ENCODE data around the gene TMEM30B.

TMEM30B gene

GRCh38 chr14:61238611-61239245 lies 42.4 kb downstream of the TMEM30B start:
- TF ChIP-seq CTCF (conservative IDR thresholded peaks at IDR 0.05; ENCODE audit: low read length): no peak
- DNase-seq (ENCODE audit: low read depth): no peak
- no peak overlapping the region for H3K4me3 ChIP-seq (ENCODE audit: low read length)

- DNase-seq (ENCODE audit: low read depth): no peak
- no peak for TF ChIP-seq CTCF (conservative IDR thresholded peaks at IDR 0.05; ENCODE audit: low read length)
- no peak overlapping the region for H3K4me3 ChIP-seq (ENCODE audit: low read length)
Measured at GRCh38 chr14:61234215-61234916, 46.8 kb downstream of the TMEM30B start.

GRCh38 chr14:61233436-61233956 lies 47.6 kb downstream of the TMEM30B start:
- TF ChIP-seq CTCF (conservative IDR thresholded peaks at IDR 0.05; ENCODE audit: low read length): no peak
- no peak overlapping the region for H3K4me3 ChIP-seq (ENCODE audit: low read length)
- no peak for DNase-seq (ENCODE audit: low read depth)

DNA sequence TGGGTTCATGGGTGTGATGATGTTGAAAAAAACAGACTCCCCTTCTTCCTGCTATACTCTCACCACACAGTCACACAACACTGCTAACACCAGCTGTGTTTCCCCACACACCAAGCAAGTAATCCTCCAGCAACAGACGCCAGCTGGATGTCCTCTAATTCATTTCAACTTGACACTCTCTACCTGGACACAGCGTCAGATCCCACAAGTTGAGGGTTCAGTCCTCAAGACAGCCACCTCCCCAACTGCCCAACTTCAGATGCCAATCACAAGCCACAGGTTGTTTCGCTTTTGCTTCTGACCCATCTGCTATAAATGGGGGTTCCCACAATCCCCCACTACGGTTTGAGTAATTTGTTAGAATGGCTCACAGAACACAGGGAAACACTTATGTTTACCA lies 49.3 kb downstream of the TMEM30B start:
- H3K4me3 ChIP-seq (ENCODE audit: low read length): no peak overlapping the region
- TF ChIP-seq CTCF (conservative IDR thresholded peaks at IDR 0.05; ENCODE audit: low read length): no peak
- DNase-seq (ENCODE audit: low read depth): no peak

- no peak for TF ChIP-seq CTCF (conservative IDR thresholded peaks at IDR 0.05; ENCODE audit: low read length)
- H3K4me3 ChIP-seq (ENCODE audit: low read length): no peak overlapping the region
- no peak for DNase-seq (ENCODE audit: low read depth)
Measured at GRCh38 chr14:61229981-61230380, 51.2 kb downstream of the TMEM30B start.

- TF ChIP-seq CTCF (conservative IDR thresholded peaks at IDR 0.05; ENCODE audit: low read length): no peak
- H3K4me3 ChIP-seq (ENCODE audit: low read length): no peak overlapping the region
- no peak for DNase-seq (ENCODE audit: low read depth)
Measured at GRCh38 chr14:61229475-61229888, 51.7 kb downstream of the TMEM30B start.

Data from AG10803 (cell line).